ENCODE results near the gene MGAT4A. TPM values are rescaled to one million over a fixed set of nuclear protein-coding genes. Genes with fewer than 3 reads are reported as not detected.

MGAT4A gene
- total and polyA plus RNA-seq, 10 of the 15 experiments (the other 5 are each of a cell fraction or from before 2014, with no cell fraction given) = 4.3 to 23.4 (median 13.6) TPM

DNA sequence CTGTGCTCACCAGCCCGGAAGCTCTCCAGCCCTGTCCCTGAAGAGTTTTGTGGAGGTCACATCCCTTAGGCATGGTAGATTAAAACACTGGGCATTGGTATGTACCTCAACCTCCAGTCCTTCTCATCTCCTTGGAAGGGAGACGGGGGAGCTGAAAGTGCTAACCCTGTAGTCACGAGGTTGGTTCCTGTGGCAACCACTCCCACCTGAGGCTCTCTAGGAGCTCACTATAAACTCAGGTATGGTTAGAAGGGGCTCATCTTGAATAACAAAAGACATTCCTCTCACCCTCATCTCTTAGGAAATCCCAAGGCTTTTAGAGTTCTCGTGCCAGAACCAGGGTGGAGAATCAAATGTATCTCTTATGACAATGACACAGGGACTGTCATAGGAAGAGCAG lies 43.0 kb upstream of the MGAT4A start (continued):
- TF ChIP-seq, protein P1, sequence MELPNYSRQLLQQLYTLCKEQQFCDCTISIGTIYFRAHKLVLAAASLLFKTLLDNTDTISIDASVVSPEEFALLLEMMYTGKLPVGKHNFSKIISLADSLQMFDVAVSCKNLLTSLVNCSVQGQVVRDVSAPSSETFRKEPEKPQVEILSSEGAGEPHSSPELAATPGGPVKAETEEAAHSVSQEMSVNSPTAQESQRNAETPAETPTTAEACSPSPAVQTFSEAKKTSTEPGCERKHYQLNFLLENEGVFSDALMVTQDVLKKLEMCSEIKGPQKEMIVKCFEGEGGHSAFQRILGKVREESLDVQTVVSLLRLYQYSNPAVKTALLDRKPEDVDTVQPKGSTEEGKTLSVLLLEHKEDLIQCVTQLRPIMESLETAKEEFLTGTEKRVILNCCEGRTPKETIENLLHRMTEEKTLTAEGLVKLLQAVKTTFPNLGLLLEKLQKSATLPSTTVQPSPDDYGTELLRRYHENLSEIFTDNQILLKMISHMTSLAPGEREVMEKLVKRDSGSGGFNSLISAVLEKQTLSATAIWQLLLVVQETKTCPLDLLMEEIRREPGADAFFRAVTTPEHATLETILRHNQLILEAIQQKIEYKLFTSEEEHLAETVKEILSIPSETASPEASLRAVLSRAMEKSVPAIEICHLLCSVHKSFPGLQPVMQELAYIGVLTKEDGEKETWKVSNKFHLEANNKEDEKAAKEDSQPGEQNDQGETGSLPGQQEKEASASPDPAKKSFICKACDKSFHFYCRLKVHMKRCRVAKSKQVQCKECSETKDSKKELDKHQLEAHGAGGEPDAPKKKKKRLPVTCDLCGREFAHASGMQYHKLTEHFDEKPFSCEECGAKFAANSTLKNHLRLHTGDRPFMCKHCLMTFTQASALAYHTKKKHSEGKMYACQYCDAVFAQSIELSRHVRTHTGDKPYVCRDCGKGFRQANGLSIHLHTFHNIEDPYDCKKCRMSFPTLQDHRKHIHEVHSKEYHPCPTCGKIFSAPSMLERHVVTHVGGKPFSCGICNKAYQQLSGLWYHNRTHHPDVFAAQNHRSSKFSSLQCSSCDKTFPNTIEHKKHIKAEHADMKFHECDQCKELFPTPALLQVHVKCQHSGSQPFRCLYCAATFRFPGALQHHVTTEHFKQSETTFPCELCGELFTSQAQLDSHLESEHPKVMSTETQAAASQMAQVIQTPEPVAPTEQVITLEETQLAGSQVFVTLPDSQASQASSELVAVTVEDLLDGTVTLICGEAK (IDR thresholded peaks at IDR 0.05; ENCODE audit: borderline replicate concordance) = no peak
- no peak for TF ChIP-seq RAD51 (IDR thresholded peaks at IDR 0.05)
- TF ChIP-seq ZNF384 (IDR thresholded peaks at IDR 0.05; ENCODE audit: borderline replicate concordance, low read depth, low read length) = no peak

DNA sequence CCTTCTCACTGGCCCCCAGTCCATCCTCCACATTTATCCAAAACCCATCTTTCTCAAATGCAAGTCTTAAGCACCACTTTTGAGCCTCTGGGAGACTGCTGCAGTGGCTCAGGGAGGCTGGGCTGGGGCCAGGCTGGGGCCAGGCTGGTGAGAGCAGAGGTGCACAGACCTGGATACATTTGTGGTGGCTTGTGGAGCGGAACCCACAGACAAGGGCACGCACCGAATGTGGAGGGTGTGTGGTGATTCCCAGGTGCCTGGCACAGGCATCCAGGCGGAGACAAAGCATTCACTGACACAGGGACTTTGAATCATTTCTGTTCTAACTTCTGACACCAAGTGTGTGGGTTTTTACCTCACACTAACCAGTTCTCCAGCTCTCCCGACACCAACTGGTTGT lies 42.2 kb upstream of the MGAT4A start:
- ChIA-PET RAD21 (ENCODE audit: unreplicated experiment) (no interaction called here), SMC1A (ENCODE audit: uncharacterized antibody, unreplicated experiment) (interaction anchor here (2.6 to 3.6 kb wide), 2 partner anchors 12 to 15 kb away, joined by 6 to 26 read pairs; no protein-coding TSS in a partner anchor), CTCF (no interaction called here), POLR2A (interaction anchor here (1.1 kb wide), 1 partner anchor 46 kb away, joined by 3 read pairs; no protein-coding TSS in a partner anchor)
- H3K9me3 ChIP-seq (replicated peaks; ENCODE audit: control insufficient read depth, insufficient read depth, low read length) = no peaks in the 10 kb centered on the region
- H3K4me3 ChIP-seq = no peak overlapping the region
- H3K27ac ChIP-seq (ENCODE audit: control insufficient read depth, insufficient read depth) = no peak overlapping the region
- no TSS peak for BruUV-seq (replicated peaks)
- no peaks in the 10 kb centered on the region for H3K27me3 ChIP-seq (replicated peaks in 1 of 2; ENCODE audit: control insufficient read depth in 2 of 2, insufficient read depth in 2 of 2, low read length in 1 of 2)
- no peak overlapping the region for H3K9ac ChIP-seq (ENCODE audit: control insufficient read depth, insufficient read depth, low read length)
- no peak overlapping the region for H2AFZ ChIP-seq (ENCODE audit: control insufficient read depth, low read depth, low read length)
- H3K79me2 ChIP-seq (ENCODE audit: control insufficient read depth, insufficient read depth, low read length) = no peaks in the 10 kb centered on the region
- H3K4me2 ChIP-seq (ENCODE audit: control insufficient read depth, insufficient read depth) = no peak overlapping the region
- H3K4me1 ChIP-seq (ENCODE audit: control insufficient read depth, insufficient read depth, low read length) = peaks cover 16% of the 10 kb centered on the region
- WGBS (ENCODE audit: insufficient coverage, insufficient replicate concordance, low lambda C conversion rate, missing lambda C conversion rate) = 89% methylated on average over 5 of the region's 5 CpGs
- TF ChIP-seq HDGF (IDR thresholded peaks at IDR 0.05) (no peak), EZH2 (IDR thresholded peaks at IDR 0.05; ENCODE audit: borderline replicate concordance, control insufficient read depth, low read depth, low read length) (no peak), POLR2A (IDR thresholded peaks at IDR 0.05; ENCODE audit: low read depth, low read length) (no peak), GATAD2B (conservative IDR thresholded peaks at IDR 0.05; ENCODE audit: low read depth) (no peak), ZNF217 (IDR thresholded peaks at IDR 0.05) (no peak), RB1 (IDR thresholded peaks at IDR 0.05; ENCODE audit: borderline replicate concordance) (no peak)
- TF ChIP-seq, protein P2, sequence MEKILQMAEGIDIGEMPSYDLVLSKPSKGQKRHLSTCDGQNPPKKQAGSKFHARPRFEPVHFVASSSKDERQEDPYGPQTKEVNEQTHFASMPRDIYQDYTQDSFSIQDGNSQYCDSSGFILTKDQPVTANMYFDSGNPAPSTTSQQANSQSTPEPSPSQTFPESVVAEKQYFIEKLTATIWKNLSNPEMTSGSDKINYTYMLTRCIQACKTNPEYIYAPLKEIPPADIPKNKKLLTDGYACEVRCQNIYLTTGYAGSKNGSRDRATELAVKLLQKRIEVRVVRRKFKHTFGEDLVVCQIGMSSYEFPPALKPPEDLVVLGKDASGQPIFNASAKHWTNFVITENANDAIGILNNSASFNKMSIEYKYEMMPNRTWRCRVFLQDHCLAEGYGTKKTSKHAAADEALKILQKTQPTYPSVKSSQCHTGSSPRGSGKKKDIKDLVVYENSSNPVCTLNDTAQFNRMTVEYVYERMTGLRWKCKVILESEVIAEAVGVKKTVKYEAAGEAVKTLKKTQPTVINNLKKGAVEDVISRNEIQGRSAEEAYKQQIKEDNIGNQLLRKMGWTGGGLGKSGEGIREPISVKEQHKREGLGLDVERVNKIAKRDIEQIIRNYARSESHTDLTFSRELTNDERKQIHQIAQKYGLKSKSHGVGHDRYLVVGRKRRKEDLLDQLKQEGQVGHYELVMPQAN (conservative IDR thresholded peaks at IDR 0.05) = no peak
- no peaks in the 10 kb centered on the region for H4K20me1 ChIP-seq (ENCODE audit: control insufficient read depth, insufficient read depth)
- intact Hi-C loops (cut with micrococcal nuclease; ENCODE audit: unreplicated experiment) = loop anchor here (5.0 kb wide), 1 partner anchor 64 kb away; no protein-coding TSS in a partner anchor
- in situ Hi-C loops (cut with MboI) = no loop called here
- DNase-seq (ENCODE audit: low read depth, low spot score) (no peak), ATAC-seq (no peak), FAIRE-seq (no peak)
- no peaks in the 10 kb centered on the region for H3K36me3 ChIP-seq (ENCODE audit: control insufficient read depth in 2 of 2, insufficient read depth in 2 of 2, low read length in 1 of 2)

Measured in GM12878 (cell line).